GM12878 (cell line): ENCODE data around the gene SLC24A4. TPM values are rescaled to one million over a fixed set of nuclear protein-coding genes. Genes with fewer than 3 reads are reported as not detected.

Experiments used
- FOXM1 ChIP-seq: IDR thresholded peaks from 2 replicates; pipeline ENCODE4 v1.6.1; 2012; ENCODE audit warnings: low read depth, mild to moderate bottlenecking, inconsistent platforms, low read length, moderate library complexity
- MYC ChIP-seq: IDR thresholded peaks from 2 replicates; pipeline ENCODE4 v1.6.1; 2011; ENCODE audit warnings: mild to moderate bottlenecking, low read length, moderate library complexity, inconsistent platforms; ENCODE audit not compliant: insufficient read depth, insufficient replicate concordance, insufficient read length, severe bottlenecking
- PML ChIP-seq: IDR thresholded peaks from 2 replicates; pipeline ENCODE4 v1.6.1; 2012; ENCODE audit warnings: low read length, inconsistent platforms
- TBL1XR1 ChIP-seq: IDR thresholded peaks from 2 replicates; pipeline ENCODE4 v1.6.1; 2012; ENCODE audit warnings: low read depth, low read length, improper control_type of control experiment
- YY1 ChIP-seq: IDR thresholded peaks from 2 replicates; pipeline ENCODE4 v1.6.1; 2011; ENCODE audit warnings: low read depth, mild to moderate bottlenecking, low read length
- polyA plus RNA-seq, 11 experiments: library from polyadenylated mRNA; depleted of rRNA in 4 of 11; unstranded in 6 of 11; stranded (reverse) in 5 of 11; fragments of >200 nt; fragmentation: Nextera tagmentation in 4 of 11; fragmentation: Illumina TruSeq in 1 of 11; extraction: Ambion mirVana in 4 of 11; extraction: Trizol in 1 of 11; gene quantifications; 1 replicate in 1 of 11; 2 replicates in 10 of 11; pipeline versions ENCODE4 v1.2.1 to v1.2.3, GENCODE V29; 2011 to 2016; ENCODE audit warnings: inconsistent platforms in 2 of 11, missing spikeins in 2 of 11, low read depth in 1 of 11
- total RNA-seq, 4 experiments: library from RNA; depleted of rRNA in 3 of 4; stranded (reverse); fragments of >200 nt in 3 of 4; fragmentation: Illumina TruSeq in 1 of 4; extraction: Trizol in 1 of 4; gene quantifications; 2 replicates each; pipeline versions ENCODE4 v1.2.1 to v1.2.3, GENCODE V29; 2013 to 2021
- TF ChIP-seq, protein P1 (sequence below): fragments of 450-650 bp; IDR thresholded peaks from 2 replicates; pipeline ENCODE4 v1.6.1; 2014; ENCODE audit warnings: mild to moderate bottlenecking
- TF ChIP-seq, protein P2 (sequence below): fragments of 450-650 bp; IDR thresholded peaks from 2 replicates; pipeline ENCODE4 v1.6.1; 2017; ENCODE audit warnings: mild to moderate bottlenecking, moderate library complexity
- TF ChIP-seq, protein P3 (sequence below): fragments of 450-650 bp; IDR thresholded peaks from 2 replicates; pipeline ENCODE4 v1.6.1; 2017; ENCODE audit warnings: mild to moderate bottlenecking, low read depth, inconsistent platforms; ENCODE audit not compliant: poor library complexity, severe bottlenecking
- TF ChIP-seq, protein P4 (sequence below): fragments of 450-650 bp; conservative IDR thresholded peaks from 2 replicates; pipeline ENCODE4 v1.6.1; 2017; ENCODE audit warnings: mild to moderate bottlenecking, moderate library complexity
- TF ChIP-seq, protein P5 (sequence below): IDR thresholded peaks from 2 replicates; pipeline ENCODE4 v1.6.1; 2011; ENCODE audit warnings: mild to moderate bottlenecking, low read depth, low read length, moderate library complexity; ENCODE audit not compliant: insufficient replicate concordance
- TF ChIP-seq, protein P6 (sequence below): fragments of 450-650 bp; IDR thresholded peaks from 2 replicates; pipeline ENCODE4 v1.6.1; 2016; ENCODE audit warnings: mild to moderate bottlenecking, moderate library complexity, borderline replicate concordance

The SLC24A4 gene
- total and polyA plus RNA-seq, 10 of the 15 experiments (the other 5 are each of a cell fraction or from before 2014, with no cell fraction given) = under 0.01 to 0.46 (median 0.04) TPM; not detected in 5

DNA sequence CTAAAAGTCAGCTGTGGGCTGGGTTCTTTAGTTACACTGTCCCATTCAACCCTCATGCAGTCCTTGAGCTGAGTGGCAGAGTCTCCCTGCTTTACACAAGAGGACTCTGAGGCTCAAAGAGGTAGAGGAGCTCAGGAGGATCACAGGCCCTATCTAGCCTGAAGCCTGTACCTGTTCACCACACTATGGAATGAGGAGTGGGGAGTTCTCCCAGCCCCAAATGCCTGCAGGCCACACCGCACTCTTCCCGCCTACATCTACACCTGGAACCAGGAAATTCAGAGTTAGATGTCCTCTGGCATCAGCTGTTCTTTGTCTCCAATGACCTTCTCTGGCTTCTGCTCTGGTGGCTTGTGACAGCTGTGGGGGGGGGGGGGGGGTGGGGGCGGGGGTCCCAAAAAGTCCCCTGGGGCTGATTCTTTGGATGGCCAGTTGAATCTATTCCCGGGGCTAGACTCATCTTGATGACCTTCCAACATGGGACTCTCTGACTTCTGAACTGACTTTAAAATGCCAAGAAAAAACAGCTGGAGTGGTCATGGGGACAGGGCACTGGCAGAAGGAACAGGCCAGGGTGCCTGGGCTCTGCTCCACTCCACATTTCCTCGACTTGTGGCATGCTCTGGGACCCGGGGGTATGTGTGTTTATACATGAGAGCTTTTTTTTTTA is 221.2 kb downstream of the SLC24A4 start (continued):
- TF ChIP-seq, protein P1, sequence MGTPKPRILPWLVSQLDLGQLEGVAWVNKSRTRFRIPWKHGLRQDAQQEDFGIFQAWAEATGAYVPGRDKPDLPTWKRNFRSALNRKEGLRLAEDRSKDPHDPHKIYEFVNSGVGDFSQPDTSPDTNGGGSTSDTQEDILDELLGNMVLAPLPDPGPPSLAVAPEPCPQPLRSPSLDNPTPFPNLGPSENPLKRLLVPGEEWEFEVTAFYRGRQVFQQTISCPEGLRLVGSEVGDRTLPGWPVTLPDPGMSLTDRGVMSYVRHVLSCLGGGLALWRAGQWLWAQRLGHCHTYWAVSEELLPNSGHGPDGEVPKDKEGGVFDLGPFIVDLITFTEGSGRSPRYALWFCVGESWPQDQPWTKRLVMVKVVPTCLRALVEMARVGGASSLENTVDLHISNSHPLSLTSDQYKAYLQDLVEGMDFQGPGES = no peak
- TF ChIP-seq, protein P2, sequence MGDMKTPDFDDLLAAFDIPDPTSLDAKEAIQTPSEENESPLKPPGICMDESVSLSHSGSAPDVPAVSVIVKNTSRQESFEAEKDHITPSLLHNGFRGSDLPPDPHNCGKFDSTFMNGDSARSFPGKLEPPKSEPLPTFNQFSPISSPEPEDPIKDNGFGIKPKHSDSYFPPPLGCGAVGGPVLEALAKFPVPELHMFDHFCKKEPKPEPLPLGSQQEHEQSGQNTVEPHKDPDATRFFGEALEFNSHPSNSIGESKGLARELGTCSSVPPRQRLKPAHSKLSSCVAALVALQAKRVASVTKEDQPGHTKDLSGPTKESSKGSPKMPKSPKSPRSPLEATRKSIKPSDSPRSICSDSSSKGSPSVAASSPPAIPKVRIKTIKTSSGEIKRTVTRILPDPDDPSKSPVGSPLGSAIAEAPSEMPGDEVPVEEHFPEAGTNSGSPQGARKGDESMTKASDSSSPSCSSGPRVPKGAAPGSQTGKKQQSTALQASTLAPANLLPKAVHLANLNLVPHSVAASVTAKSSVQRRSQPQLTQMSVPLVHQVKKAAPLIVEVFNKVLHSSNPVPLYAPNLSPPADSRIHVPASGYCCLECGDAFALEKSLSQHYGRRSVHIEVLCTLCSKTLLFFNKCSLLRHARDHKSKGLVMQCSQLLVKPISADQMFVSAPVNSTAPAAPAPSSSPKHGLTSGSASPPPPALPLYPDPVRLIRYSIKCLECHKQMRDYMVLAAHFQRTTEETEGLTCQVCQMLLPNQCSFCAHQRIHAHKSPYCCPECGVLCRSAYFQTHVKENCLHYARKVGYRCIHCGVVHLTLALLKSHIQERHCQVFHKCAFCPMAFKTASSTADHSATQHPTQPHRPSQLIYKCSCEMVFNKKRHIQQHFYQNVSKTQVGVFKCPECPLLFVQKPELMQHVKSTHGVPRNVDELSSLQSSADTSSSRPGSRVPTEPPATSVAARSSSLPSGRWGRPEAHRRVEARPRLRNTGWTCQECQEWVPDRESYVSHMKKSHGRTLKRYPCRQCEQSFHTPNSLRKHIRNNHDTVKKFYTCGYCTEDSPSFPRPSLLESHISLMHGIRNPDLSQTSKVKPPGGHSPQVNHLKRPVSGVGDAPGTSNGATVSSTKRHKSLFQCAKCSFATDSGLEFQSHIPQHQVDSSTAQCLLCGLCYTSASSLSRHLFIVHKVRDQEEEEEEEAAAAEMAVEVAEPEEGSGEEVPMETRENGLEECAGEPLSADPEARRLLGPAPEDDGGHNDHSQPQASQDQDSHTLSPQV = no peak
- no peak for TF ChIP-seq MYC
- no peak for TF ChIP-seq FOXM1
- TF ChIP-seq, protein P3, sequence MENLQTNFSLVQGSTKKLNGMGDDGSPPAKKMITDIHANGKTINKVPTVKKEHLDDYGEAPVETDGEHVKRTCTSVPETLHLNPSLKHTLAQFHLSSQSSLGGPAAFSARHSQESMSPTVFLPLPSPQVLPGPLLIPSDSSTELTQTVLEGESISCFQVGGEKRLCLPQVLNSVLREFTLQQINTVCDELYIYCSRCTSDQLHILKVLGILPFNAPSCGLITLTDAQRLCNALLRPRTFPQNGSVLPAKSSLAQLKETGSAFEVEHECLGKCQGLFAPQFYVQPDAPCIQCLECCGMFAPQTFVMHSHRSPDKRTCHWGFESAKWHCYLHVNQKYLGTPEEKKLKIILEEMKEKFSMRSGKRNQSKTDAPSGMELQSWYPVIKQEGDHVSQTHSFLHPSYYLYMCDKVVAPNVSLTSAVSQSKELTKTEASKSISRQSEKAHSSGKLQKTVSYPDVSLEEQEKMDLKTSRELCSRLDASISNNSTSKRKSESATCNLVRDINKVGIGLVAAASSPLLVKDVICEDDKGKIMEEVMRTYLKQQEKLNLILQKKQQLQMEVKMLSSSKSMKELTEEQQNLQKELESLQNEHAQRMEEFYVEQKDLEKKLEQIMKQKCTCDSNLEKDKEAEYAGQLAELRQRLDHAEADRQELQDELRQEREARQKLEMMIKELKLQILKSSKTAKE = no peak
- no peak for TF ChIP-seq YY1
- TF ChIP-seq, protein P4, sequence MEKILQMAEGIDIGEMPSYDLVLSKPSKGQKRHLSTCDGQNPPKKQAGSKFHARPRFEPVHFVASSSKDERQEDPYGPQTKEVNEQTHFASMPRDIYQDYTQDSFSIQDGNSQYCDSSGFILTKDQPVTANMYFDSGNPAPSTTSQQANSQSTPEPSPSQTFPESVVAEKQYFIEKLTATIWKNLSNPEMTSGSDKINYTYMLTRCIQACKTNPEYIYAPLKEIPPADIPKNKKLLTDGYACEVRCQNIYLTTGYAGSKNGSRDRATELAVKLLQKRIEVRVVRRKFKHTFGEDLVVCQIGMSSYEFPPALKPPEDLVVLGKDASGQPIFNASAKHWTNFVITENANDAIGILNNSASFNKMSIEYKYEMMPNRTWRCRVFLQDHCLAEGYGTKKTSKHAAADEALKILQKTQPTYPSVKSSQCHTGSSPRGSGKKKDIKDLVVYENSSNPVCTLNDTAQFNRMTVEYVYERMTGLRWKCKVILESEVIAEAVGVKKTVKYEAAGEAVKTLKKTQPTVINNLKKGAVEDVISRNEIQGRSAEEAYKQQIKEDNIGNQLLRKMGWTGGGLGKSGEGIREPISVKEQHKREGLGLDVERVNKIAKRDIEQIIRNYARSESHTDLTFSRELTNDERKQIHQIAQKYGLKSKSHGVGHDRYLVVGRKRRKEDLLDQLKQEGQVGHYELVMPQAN = no peak
- TF ChIP-seq TBL1XR1 = no peak
- no peak for TF ChIP-seq PML
- TF ChIP-seq, protein P5, sequence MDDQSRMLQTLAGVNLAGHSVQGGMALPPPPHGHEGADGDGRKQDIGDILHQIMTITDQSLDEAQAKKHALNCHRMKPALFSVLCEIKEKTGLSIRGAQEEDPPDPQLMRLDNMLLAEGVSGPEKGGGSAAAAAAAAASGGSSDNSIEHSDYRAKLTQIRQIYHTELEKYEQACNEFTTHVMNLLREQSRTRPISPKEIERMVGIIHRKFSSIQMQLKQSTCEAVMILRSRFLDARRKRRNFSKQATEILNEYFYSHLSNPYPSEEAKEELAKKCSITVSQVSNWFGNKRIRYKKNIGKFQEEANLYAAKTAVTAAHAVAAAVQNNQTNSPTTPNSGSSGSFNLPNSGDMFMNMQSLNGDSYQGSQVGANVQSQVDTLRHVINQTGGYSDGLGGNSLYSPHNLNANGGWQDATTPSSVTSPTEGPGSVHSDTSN = no peak
- TF ChIP-seq, protein P6, sequence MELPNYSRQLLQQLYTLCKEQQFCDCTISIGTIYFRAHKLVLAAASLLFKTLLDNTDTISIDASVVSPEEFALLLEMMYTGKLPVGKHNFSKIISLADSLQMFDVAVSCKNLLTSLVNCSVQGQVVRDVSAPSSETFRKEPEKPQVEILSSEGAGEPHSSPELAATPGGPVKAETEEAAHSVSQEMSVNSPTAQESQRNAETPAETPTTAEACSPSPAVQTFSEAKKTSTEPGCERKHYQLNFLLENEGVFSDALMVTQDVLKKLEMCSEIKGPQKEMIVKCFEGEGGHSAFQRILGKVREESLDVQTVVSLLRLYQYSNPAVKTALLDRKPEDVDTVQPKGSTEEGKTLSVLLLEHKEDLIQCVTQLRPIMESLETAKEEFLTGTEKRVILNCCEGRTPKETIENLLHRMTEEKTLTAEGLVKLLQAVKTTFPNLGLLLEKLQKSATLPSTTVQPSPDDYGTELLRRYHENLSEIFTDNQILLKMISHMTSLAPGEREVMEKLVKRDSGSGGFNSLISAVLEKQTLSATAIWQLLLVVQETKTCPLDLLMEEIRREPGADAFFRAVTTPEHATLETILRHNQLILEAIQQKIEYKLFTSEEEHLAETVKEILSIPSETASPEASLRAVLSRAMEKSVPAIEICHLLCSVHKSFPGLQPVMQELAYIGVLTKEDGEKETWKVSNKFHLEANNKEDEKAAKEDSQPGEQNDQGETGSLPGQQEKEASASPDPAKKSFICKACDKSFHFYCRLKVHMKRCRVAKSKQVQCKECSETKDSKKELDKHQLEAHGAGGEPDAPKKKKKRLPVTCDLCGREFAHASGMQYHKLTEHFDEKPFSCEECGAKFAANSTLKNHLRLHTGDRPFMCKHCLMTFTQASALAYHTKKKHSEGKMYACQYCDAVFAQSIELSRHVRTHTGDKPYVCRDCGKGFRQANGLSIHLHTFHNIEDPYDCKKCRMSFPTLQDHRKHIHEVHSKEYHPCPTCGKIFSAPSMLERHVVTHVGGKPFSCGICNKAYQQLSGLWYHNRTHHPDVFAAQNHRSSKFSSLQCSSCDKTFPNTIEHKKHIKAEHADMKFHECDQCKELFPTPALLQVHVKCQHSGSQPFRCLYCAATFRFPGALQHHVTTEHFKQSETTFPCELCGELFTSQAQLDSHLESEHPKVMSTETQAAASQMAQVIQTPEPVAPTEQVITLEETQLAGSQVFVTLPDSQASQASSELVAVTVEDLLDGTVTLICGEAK = no peak
